CD4-positive, alpha-beta T cell treated with Interleukin-21 for 1 hour (primary cell): ENCODE measurements around the gene CLASP1.
"Not testable (repeated sequence)": the region's sequence is repeated elsewhere in the genome, so short reads cannot be mapped to it uniquely, and the experiment has no call there.

Source experiments
- DNase-seq: peaks from one replicate; pipeline ENCODE4 v3.0.0-alpha.2; 2020

CLASP1 gene

DNA sequence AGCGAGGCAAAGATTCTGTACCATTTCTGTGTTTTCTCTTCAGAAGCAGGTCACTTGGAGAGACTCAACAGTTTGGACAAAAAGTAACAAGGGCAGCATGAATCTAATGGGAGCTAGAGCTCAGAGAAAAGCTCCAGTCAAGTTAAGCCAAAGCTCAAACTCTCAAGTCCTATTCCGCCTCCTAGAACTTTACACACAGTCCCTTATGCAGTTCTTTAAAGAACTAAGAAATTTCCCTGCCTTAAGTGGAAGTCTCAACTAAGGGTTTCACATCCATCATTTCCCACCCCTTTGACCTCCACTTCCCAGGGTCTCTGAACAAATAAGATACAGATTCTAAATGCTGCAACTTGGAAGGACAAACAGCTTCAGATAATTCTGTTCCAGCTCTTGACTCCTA is 239.9 kb downstream of the CLASP1 start:
- no peak for DNase-seq

DNA sequence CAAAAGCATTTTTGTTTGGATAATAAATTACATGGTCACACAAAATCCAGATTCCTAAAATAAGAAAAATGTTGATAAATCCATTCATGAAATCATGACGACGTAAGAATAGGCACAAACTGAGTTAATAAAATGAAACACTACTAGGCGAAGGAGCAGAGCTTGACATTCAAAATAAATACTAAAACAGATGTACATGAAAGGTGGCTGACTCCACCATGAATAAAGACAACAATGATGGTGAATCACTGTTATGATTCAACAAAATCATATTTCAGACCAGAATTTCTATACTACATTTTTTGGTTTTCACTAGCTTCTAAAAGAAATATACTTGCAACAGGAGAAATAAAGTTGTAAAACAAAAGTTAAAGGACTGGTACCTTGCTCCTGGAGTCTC is 240.6 kb downstream of the CLASP1 start:
- no peak for DNase-seq

DNA sequence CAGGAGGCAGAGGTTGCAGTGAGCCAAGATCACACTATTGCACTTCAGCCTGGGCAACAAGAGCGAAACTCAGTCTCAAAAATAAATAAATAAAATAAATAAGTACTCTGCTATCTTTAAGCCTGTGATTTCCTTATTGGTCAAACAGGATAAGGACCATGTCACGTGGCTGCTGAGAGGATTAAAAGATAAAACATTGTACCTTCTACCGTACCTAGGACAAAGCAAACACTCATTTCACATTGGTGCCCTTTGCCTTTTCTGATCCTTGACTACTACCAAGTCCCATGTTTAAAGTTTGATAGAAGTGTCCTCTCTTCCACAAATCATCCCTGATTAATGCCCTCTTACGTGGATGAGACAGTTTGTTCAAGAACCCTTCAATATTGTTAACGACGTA is 244.0 kb downstream of the CLASP1 start:
- DNase-seq: no peak

DNA sequence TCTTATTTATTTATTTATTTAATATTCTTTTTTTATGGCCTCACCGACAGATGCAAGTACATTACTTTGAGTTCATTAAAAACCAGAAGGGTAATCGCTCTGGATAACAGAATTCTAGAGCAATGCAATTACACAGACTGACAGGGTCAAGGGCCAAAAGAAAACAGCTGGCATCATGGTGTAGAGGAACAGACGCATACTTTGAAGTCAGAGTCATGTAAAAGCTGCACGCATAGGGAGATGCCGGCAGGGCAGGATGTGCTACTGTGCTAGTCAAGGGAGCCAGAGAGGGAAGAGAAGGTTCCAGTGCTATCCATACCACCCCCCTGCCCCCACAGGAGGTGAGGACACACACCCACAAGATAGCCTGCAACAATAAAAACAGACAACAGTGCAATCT is 249.1 kb downstream of the CLASP1 start:
- no peak for DNase-seq

DNA sequence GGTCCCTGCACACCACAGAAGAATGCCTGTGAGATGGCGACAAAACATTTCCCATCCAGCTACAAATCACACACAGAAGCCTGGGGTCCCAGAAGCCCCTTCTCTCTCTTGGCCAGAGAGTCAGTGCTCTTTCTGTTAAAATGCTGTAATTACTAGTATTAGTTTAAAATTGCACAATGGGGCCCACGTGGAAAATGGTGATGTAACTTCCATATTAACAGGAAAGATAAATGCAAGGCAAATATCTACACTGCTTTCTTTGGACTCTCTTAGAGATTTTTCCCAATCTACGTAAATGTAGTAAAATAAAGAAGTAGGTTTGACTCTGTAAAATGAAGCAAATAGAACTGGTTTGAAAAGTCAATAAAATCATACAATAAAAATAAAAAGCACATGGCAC is 250.4 kb downstream of the CLASP1 start:
- no peak for DNase-seq

DNA sequence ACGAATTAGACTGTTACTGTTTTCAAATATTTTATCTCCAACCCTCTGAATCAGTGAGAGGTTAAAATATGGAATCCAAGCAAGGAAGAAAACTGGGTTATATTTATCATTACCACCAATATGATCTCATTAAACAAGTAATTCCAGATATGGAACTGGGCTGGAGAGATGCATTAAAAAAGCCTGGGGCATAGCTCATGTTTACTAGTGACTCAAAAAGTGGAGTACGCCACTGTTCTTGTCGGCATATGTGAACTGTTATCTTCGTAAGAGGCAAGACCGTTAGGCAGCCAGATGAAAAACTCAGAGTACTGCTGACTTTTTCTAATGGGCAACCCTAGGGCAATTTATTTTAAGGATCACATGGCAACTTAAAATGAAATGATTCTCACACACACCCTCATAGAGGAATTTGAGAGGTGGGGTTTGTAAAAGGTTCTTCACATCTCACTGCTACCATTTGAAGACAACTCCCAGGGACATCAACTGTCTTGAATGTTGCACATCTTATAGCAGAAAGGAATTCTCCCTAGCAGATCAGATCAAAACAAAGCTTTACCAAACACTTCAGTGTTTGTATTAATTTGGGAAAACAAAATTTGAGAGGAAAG is 259.1 kb downstream of the CLASP1 start:
- no peak for DNase-seq

DNA sequence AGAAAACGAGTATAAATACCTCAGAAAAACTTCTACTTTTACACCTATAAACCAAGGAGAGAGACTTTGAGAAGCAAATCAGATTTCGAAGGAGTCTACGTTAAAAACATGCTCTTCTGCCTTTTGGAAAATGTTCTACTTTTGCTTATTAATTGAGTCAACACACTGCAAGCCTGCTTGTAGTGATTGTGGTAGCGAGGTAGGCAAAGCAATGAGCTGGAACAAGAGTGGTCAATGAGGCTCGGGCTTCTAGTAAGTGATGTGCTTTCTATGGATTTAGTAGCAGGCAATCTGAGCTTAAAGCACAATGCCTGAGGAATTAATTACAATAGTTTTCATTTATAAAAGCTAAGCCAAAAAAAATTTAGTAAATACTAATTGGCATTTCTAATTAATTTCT is 260.9 kb downstream of the CLASP1 start:
- no peak for DNase-seq

DNA sequence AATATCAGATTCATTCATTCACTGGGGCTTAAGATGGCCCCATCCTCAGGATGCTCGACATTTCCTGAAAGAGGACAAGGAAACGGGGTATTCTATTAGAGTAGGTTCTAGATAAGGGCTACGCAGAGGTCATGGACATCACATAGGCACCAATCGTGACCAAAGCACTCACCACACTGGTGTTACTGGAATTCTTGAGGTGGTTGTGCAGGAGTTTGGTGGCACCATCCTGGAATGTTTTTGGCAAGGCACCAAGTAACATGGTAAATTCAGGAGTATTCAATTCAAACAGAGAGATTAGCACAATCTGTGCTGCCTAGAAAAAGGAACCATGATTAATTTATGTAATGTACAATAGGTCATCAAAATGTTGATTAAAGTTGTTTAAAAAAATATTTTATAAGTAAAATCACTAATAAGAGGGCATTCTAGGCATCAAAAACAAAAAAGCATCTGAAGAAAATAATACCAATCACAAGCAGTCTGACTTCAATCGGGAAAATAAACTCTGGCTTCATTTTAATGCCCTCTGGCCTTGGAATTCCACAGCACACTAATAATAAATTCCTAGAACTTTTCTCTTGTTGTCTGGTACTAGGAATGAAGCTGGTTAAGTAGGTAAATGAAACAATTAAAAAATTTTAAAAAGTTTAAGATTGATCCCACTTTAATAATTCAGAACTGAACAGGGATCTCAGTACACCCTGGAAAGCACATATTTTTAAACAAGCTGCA is 261.5 kb downstream of the CLASP1 start:
- DNase-seq: no peak

DNA sequence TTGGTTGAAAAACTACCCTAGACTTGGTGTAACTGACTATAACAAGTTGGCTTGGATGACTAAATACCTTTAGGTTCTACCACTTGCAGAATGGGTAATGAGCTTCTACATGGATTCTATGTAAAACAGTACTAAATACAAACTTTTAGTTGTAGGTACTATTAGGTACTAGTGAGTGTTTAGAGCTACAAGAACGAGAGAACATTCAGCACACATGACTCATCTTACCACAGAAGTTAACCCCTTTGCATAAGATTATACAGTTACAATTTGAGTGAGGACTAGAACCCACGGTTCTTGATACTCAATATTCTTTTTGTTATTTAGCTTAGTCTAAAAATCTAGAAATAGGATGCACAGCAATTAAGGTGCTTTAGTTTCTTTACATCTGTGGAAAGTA is 262.6 kb downstream of the CLASP1 start:
- no peak for DNase-seq

DNA sequence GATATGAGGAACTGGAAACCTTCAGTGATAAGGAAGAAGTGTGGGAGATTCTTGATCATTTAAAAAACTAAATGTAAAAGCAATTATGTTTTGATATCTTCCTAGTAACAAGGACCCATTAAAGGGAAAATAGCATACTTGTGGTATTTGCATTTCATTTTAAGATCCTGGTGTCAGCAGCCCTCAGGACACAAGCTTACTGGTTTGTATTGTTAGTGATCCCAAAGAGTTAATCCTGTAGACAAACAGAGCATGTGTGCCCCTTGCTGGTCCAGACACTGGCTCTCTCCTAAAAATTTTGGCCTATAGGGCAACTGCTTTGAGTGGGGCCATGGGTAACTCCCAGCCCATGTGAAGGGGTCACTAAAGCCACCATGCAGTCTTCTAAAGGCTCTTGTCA is 263.2 kb downstream of the CLASP1 start:
- DNase-seq: no peak

DNA sequence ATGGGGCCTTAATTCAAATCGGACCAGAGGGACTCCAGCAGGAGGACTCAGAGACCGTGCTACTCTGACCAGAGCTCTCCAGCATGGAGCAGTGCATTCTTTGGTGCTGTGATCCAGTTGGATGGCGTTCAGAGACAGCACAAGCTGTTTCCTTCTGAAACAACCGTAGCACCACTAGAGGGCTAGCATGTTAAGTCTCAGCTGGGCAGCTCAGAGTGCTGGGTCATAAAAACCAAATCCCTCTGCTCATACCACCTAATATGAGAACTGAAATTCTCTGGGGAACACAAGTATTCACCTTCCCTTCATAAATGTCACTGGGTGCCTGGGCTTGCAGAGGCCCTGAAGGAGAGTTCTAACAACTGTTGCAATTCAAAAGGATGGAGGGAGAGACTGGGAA is 266.5 kb downstream of the CLASP1 start:
- DNase-seq: no peak

DNA sequence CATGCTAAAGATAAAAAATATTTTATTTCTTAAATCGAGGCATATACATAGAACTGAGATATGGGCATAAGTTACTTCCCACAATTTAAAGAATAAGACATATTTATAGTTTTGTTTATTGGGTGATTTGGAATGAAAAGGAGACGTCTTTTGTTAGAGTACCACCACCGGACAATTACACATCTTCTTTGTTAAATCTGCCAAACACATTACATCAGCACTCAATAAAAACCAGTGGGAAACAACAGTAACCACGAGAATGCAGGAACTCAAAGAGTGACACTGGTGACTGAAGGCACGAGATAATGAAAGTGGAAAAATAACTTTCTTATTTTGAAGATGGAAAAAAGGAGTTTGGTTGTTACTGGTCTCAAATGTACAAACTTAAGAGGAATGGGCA is 271.6 kb downstream of the CLASP1 start:
- DNase-seq: no peak

DNA sequence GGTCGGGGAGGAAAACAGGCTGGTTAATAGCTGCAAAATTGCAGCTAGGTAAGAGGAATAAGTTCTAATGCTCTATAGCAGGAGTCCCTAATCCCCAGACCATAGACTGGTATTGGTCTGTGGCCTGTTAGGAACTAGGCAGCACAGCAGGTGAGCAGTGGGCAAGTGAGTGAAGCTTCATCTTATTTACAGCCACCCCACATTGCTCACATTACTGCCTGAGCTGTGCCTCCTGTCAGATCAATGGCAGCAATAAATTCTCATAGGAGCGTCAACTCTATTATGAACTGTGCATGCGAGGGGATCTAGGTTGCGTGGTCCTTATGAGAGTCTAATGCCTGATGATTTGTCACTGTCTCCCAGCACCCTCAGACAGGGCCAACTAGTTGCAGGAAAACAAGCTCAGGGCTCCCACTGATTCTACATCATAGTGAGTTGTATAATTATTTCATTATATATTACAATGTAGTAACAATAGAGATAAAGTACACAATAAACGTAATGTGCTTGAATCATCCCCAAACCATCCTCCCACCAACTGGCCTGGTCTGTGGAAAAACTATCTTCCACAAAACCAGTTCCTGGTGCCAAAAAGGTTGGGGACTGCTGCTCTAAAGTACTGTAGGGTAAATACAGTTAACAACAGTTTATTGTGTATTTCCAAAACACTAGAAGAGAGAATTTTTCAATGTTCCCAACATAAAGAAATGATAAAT is 272.6 kb downstream of the CLASP1 start:
- no peak for DNase-seq

DNA sequence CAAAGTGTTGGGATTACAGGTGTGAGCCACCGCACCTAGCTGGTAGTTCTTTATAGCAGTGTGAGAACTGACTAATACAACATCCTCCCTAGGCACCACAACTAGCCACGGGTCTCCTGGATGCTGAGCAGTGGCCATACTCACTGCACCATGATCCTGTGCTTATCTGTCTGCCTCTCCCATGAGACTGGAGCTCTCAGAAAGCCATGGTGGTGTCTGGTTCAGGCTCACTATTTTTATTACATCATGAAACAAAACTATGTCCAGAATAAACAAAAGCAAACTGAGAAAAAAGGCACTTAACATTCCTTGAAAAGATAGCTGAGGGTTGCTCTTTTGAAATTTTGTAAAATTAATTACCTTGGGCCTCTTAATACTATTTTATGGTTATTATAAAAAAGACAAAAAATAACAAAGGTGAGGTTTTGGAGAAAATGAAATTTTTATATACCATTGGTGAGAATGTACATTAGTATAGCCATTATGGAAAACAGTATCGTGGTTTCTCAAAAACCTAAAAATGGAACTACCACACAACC is 273.6 kb downstream of the CLASP1 start:
- no peak for DNase-seq

DNA sequence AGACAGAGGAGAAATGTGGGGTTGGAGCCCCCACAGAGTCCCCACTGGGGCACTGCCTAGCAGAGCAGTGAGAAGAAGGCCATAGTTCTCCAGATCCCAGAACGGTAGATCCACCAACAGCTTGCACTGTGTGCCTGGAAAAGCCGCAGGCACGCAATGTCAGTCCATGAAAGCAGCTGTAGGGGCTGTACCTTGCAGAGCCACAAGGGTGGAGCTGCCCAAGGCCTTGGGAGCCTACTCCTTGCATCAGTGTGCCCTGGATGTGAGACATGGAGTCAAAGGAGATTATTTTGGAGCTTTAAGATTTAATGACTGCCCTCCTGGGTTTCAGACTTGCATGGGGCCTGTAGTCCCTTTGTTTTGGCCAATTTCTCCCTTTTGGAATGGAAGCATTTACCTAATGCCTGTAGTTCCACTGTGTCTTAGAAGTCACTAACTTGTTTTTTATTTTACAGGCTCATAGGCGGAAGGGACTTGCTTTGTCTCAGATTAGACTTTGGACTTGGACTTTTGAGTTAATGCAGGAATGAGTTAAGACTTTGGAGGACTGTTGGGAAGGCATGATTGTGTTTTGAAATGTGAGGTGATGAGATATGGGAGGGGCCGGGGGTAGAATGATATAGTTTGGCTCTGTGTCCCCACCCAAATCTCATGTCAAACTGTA is 274.7 kb downstream of the CLASP1 start:
- DNase-seq: not testable (repeated sequence)

DNA sequence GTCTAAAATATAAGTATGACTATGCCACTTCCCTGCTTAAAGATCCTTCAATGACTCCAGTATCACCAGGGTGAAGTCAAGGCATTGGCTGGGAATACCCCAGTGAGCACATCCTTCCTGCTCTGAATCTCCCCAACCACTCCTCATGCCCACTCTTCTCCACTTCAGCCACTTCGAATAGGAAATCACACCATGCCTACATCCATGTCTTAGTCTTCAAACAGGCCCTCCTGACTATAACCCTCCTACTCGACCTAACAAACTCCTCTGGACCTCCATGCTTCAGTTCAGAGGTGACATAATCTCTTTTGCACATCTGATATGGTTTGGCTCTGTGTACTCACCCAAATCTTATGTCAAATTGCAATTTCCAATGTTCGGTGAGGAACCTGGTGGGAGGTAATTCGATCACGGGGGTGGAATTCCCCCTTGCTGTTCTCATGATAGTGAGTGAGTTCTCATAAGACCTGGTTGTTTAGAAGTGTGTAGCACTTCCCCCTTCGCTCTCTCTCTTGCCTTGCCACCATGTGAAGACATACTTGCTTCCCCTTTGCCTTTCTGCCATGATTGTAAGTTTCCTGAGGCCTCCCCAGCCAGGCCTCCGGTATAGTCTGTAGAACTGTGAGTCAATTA is 276.4 kb downstream of the CLASP1 start:
- DNase-seq: no peak

DNA sequence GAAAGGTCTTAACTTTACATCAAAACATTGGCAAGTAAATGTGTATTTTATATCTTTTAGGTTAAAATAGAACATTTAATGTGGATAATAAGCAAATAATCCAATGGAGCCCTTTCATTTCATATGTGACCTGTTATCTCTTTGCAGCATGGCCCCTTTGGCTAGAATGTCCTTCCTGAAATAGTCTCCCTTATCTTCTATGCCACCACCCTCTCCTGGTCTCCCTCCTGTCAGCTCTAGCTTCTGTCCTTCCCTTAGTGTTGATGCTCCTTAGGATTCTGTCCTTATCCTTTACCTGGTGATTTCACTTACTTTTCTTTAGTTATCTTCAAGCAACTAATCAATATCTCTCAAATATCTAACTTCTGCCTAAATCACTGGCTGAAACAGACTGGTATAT is 277.2 kb downstream of the CLASP1 start:
- DNase-seq: no peak

DNA sequence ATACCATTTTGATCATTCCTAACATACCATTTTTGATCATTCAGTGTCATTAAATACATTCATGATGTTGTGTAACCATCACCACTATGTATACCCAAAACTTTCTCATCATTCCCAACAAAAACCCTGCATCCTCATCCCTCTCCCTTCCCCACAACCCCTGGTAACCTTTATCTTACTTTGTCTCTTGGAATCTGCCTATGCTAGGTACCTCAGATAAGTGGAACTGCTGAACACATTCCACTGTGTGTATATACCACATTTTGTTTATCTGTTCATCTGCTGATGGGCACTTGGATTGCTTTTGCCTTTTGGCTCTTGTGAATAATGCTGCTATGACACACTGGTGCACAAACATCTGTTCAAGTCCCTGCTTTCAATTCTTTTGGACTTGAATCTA is 280.4 kb downstream of the CLASP1 start:
- no peak for DNase-seq

DNA sequence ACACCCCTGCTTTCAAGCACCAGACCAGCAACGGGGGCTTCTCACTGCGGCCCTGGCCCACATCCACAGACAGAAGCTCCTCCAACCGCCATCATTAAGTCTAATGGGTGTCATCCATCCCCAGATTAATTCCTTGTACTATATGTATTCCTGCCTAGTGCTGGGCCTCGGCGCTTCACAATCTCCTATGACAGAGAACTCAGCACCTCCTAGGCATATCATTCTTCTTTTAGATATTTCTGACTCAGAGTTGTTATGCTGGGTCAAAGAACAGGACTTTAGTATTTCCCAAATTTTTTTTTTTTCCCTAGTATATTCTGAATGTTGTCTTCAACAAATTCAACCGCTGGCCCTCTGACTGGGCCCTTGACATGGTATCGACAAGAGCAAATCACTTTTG is 281.1 kb downstream of the CLASP1 start:
- DNase-seq: no peak

DNA sequence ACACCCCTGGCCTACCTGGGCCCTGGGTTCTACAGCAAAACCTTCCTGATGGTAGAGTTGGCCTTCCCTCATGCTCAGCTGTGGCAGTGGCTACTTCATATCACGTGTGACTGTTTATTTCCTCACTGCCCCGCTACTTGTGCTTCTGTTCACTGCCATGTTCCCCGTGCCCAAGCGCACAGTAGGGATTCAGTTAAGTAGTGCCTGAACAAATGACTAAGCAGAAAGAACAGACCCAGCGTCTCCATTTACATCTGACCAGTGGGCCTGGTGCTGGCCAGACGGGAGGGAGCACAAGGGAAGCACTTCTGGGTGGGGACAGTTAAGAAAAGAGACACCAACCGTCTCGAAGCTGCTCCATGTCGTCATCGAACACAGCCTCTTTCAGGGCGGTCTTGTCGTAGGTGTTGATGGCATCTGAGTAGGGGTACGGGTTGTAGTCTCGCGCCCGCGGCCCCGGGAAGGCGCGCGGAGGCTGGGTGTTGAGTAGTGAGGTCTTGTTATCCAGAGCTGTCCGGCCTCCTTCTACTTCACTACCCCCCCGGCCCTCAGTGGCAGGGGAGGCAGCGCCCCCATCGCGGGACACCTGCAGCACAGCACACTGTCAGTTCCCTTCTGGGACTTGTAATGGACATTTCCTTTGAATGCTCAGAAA is 281.9 kb downstream of the CLASP1 start:
- no peak for DNase-seq

DNA sequence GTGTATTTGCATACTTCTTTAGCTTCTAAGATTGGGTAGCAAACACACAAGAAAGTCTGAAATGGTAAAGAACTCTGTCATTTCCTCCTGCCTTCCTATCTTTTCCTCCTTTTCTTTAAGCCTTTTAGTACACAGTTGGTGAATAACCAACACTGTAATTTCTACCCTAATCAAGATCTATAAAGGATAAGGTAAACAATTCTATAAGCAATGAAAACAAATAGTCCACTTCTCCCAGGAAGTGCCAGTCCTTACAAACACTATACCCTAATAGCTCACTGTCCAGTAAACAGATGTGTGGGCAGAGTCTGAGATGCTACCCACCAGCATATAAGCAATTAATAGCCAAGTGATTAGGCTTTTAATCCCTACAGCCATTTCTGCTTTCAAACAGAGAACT is 283.2 kb downstream of the CLASP1 start:
- no peak for DNase-seq

DNA sequence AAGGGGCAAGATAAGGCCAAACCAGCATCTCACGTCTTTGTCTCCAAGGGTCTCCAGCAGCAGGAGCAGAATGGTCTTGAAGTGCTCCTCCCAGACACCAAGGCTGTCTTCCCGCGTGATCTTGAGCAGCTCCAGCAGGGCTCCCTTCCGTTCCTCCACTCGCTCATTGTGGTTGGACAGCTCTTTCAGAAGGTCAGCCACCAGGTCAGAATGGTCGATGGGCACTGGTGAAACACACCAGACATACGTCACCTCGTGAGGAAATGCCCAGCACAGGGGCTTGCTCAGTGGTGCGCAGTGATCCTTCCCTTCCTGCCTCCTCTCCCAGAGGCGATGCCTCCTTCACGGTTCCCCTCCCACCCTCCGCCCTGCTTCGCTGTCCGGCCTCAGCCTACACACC is 284.2 kb downstream of the CLASP1 start:
- DNase-seq: no peak
